Measurements from ENCODE around the gene NME3. TPM values are rescaled to one million over a fixed set of nuclear protein-coding genes. Genes with fewer than 3 reads are reported as not detected.

The NME3 gene
- total RNA-seq, 1 experiment from 2014 or later: 76.9 TPM

GRCh38 chr16:1776672-1776955 lies 5.3 kb upstream of the NME3 start:
- H3K9me3 Mint-ChIP-seq: no peaks in the 10 kb centered on the region
- Histone ChIP-seq H2BK5ac (ENCODE audit: insufficient read length, low read length) (no peak overlapping the region), H3K4me2 (ENCODE audit: insufficient read depth, insufficient read length, low read length) (no peak overlapping the region), H4K91ac (ENCODE audit: insufficient read length, low read depth, low read length) (no peak overlapping the region), H3K23ac (ENCODE audit: insufficient read length, low read depth, low read length) (no peak overlapping the region), H2BK120ac (ENCODE audit: low read depth, low read length, poor library complexity, severe bottlenecking) (no peak overlapping the region), H2BK15ac (ENCODE audit: low read depth, low read length) (no peak overlapping the region), H3K9ac (ENCODE audit: extremely low read depth, insufficient read length, low read length) (no peak overlapping the region), H2BK12ac (ENCODE audit: insufficient read length, low read depth, low read length) (no peak overlapping the region), H4K8ac (replicated peaks; ENCODE audit: insufficient read length, low read depth, low read length) (no peak overlapping the region), H4K5ac (ENCODE audit: insufficient read length, low read depth, low read length) (no peak overlapping the region), H3K79me2 (ENCODE audit: insufficient read depth, low read length) (no peaks in the 10 kb centered on the region; the same call in 1 of the 2 replicates), H3K23me2 (ENCODE audit: insufficient read length, low read depth, low read length, poor library complexity, severe bottlenecking) (peaks cover 6% of the 10 kb centered on the region), H2AFZ (ENCODE audit: low read length) (no peak overlapping the region), H2AK5ac (ENCODE audit: insufficient read length, low read length) (no peak overlapping the region), H3K27me3 (ENCODE audit: insufficient read depth, low read length) (no peaks in the 10 kb centered on the region), H3K14ac (ENCODE audit: insufficient read depth, low read length) (no peak overlapping the region), H3K9me3 (ENCODE audit: control insufficient read depth, low read depth, low read length) (no peaks in the 10 kb centered on the region), H3K56ac (ENCODE audit: insufficient read length, low read depth, low read length) (no peak overlapping the region), H3K79me1 (ENCODE audit: insufficient read depth, low read depth, low read length, poor library complexity, severe bottlenecking) (peaks cover 5% of the 10 kb centered on the region), H2BK20ac (ENCODE audit: low read depth, low read length, poor library complexity, severe bottlenecking) (no peak overlapping the region), H3K27ac (ENCODE audit: insufficient read length, low read depth, low read length) (no peak overlapping the region), H4K20me1 (ENCODE audit: control insufficient read depth, insufficient read depth, insufficient read length) (no peaks in the 10 kb centered on the region), H3K4ac (ENCODE audit: low read depth, low read length) (no peak overlapping the region), H3K4me1 (ENCODE audit: insufficient read depth, low read length) (no peaks in the 10 kb centered on the region), H3T11ph (ENCODE audit: low read length) (no peak overlapping the region), H3K18ac (ENCODE audit: insufficient read length, low read depth, low read length) (no peak overlapping the region)
- no CpG with 5 or more reads among the region's 13 CpGs for WGBS (ENCODE audit: extremely low coverage, insufficient read length, low lambda C conversion rate)
- TF ChIP-seq CTCF (conservative IDR thresholded peaks at IDR 0.05): no peak
- no peak for DNase-seq
- H3K27ac Mint-ChIP-seq: peak overlapping the region in 1 of 3 experiments; percentile 76; a peak in 1 of 7 replicates
- H3K36me3 Mint-ChIP-seq (ENCODE audit: insufficient read depth in 1 of 3, low read depth in 3 of 3): peaks cover 8 to 48% (median 13%) of the 10 kb centered on the region in 3 experiments; a peak in 5 of 7 replicates
- H3K27me3 Mint-ChIP-seq (ENCODE audit: low read depth): no peaks in the 10 kb centered on the region; the same call in 1 of the 2 replicates
- peaks cover 5 to 18% of the 10 kb centered on the region in 2 experiments for H3K4me1 Mint-ChIP-seq
- H3K4me3 Mint-ChIP-seq: no peak overlapping the region

All from H9 (cell line).